SK-N-MC (cell line): Measurements from ENCODE around the gene HES7.

Source experiments
- EZH2 ChIP-seq: fragments of 200-600 bp; sonication (generic); IDR thresholded peaks from one replicate; pipeline ENCODE4 v1.6.1; 2017; ENCODE audit warnings: antibody characterized with exemption
- FOXP2 ChIP-seq: optimal IDR thresholded peaks from 2 replicates; pipeline ENCODE3; 2011; ENCODE audit warnings: mild to moderate bottlenecking, moderate library complexity; ENCODE audit not compliant: insufficient read depth; ENCODE audit errors: extremely low read length, control extremely low read depth
- POLR2AphosphoS5 ChIP-seq: IDR thresholded peaks from 2 replicates; pipeline ENCODE4 v1.6.1; 2012; ENCODE audit warnings: mild to moderate bottlenecking, low read depth, low read length, borderline replicate concordance

GRCh38 chr17:8104911-8105310 is 19.0 kb downstream of the HES7 start:
- TF ChIP-seq POLR2AphosphoS5 (no peak), EZH2 (no peak), FOXP2 (no peak)
